Mucosa of rectum (tissue), 2 donors: ENCODE results near the gene VPS13D.

Experiments used
- H3K27ac ChIP-seq, 2 donors: one replicate each; pipeline ENCODE4 v1.7.0; 2013; ENCODE audit warnings: inconsistent platforms in 2 of 2, low read depth in 2 of 2, low read length in 2 of 2
- H3K27me3 ChIP-seq, 2 donors: one replicate each; pipeline ENCODE4 v1.7.0; 2013; ENCODE audit warnings: low read length in 2 of 2; ENCODE audit not compliant: control insufficient read depth in 2 of 2, insufficient read depth in 2 of 2
- H3K36me3 ChIP-seq, 2 donors: one replicate each; pipeline ENCODE4 v1.7.0; 2013; ENCODE audit warnings: low read length in 2 of 2; ENCODE audit not compliant: control insufficient read depth in 2 of 2, insufficient read depth in 2 of 2
- H3K4me1 ChIP-seq, 2 donors: one replicate each; pipeline ENCODE4 v1.7.0; 2013; ENCODE audit warnings: low read length in 2 of 2, mild to moderate bottlenecking in 1 of 2; ENCODE audit not compliant: control insufficient read depth in 2 of 2, insufficient read depth in 2 of 2
- H3K4me3 ChIP-seq, 2 donors: one replicate each; pipeline ENCODE4 v1.7.0; 2013; ENCODE audit warnings: low read length in 2 of 2
- H3K9ac ChIP-seq, 2 donors: one replicate each; pipeline ENCODE4 v1.7.0; 2013; ENCODE audit warnings: low read length in 2 of 2, low read depth in 1 of 2, mild to moderate bottlenecking in 1 of 2
- H3K9me3 ChIP-seq, 2 donors: one replicate each; pipeline ENCODE4 v1.7.0; 2013; ENCODE audit warnings: low read length in 2 of 2; ENCODE audit not compliant: control insufficient read depth in 2 of 2
- donor health status: healthy.
- donor health status: Normal muscosa, but diverticular disease.

The VPS13D gene

GRCh38 chr1:12485231-12486058 lies 255.6 kb downstream of the VPS13D start:
- H3K9me3 ChIP-seq = no peaks in the 10 kb centered on the region
- H3K36me3 ChIP-seq = peaks cover 11 to 15% of the 10 kb centered on the region in 2 donors
- no peaks in the 10 kb centered on the region for H3K27me3 ChIP-seq
- H3K27ac ChIP-seq = no peak overlapping the region
- no peak overlapping the region for H3K9ac ChIP-seq
- peaks cover 7 to 13% of the 10 kb centered on the region in 2 donors for H3K4me1 ChIP-seq
- H3K4me3 ChIP-seq = no peak overlapping the region

DNA sequence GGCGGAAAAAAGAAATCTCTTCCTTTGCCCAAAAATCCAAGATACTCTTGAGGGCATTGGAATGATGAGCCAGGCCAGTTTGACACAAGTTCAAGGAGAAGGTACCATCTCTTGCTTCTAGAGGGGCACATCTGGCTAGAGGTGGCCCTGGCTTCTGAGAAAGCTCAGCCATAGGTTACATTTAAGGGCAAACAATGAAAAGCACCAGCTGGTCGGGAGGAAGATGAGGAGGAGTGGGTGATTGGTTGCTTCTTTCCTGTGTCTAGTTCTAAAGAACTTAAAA lies 256.2 kb downstream of the VPS13D start:
- Histone ChIP-seq H3K27me3 (no peaks in the 10 kb centered on the region), H3K9me3 (no peaks in the 10 kb centered on the region), H3K4me3 (no peak overlapping the region), H3K4me1 (peaks cover 3 to 8% of the 10 kb centered on the region in 2 donors), H3K36me3 (peaks cover 11 to 20% of the 10 kb centered on the region in 2 donors), H3K27ac (no peak overlapping the region), H3K9ac (no peak overlapping the region)

DNA sequence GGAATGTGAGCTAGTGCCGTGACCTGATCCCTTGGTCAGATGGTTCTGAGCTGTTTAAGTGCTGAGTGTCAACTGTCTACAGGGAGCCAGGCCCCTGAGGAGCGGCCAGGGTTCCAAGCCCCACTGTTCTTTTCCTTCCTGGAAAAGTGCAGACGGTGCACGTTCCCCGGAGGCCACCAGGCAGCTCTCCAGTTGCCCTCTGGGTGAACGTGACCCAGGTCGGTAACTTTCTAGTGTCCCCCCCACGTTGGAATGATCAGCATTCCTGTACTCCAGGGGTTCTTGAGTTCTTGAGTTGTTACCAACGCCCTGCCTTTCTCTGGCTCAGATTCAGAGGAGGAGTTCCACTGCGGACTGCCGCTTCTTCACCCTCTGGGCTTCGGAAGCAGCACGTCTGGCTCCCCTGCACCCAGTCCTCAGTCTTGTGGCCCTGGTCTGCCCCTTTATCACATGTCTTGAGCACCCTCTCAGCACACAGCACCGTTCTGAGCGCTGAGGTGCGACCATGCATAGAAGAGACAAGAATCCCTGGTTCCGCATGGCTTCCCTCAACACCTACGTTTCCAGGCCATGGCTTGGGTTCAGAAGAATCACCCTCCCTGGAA lies 256.7 kb downstream of the VPS13D start:
- no peak overlapping the region for H3K9ac ChIP-seq
- H3K4me3 ChIP-seq = no peak overlapping the region
- H3K27ac ChIP-seq = no peak overlapping the region
- H3K4me1 ChIP-seq = peaks cover 0 to 3% of the 10 kb centered on the region in 2 donors
- H3K36me3 ChIP-seq = peaks cover 11 to 20% of the 10 kb centered on the region in 2 donors
- no peaks in the 10 kb centered on the region for H3K27me3 ChIP-seq
- no peaks in the 10 kb centered on the region for H3K9me3 ChIP-seq

- Histone ChIP-seq H3K27ac (no peak overlapping the region), H3K36me3 (peaks cover 16% of the 10 kb centered on the region in 2 donors), H3K4me1 (no peaks in the 10 kb centered on the region), H3K27me3 (no peaks in the 10 kb centered on the region), H3K4me3 (no peak overlapping the region), H3K9me3 (no peaks in the 10 kb centered on the region), H3K9ac (no peak overlapping the region)
Observed at GRCh38 chr1:12487520-12487919, 257.7 kb downstream of the VPS13D start.

DNA sequence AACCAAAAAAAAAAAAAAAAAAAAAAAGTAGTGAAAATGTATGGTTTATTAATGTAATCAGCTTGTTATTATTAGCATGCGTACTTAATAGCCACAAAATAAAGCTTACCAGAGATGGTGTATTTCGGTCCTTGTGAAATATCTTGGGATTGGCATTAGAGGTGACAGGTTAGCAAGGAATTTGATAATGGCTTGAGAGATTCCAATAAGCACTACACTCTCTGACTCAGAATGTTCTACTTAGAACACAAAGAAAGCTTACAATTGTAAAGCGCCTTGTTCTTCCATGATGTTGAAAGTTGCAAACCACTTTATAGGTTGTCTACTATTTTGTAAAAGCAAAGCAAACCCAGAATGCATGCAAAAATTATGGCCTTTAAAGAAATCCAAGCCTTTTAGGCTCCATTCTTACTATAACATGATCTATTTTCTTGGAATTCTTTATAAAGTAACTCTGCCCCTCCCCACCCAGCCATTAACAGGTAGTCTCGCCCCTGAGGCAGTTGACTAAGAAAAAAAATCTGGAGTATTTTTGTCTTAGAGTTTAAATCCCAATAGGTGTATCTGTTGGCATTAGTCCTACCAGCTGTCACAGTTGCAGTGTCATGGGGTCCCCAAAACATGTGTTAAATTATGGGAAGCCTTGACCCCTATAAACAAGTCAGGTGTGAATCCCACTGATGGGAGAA lies 259.0 kb downstream of the VPS13D start:
- Histone ChIP-seq H3K27me3 (no peaks in the 10 kb centered on the region), H3K9ac (no peak overlapping the region), H3K9me3 (no peaks in the 10 kb centered on the region), H3K27ac (no peak overlapping the region), H3K4me1 (no peaks in the 10 kb centered on the region), H3K36me3 (peaks cover 16 to 20% of the 10 kb centered on the region in 2 donors), H3K4me3 (no peak overlapping the region)

GRCh38 chr1:12490532-12491142 lies 260.8 kb downstream of the VPS13D start:
- H3K27ac ChIP-seq = no peak overlapping the region
- H3K27me3 ChIP-seq = no peaks in the 10 kb centered on the region
- H3K36me3 ChIP-seq = peaks cover 16 to 17% of the 10 kb centered on the region in 2 donors
- H3K4me3 ChIP-seq = no peak overlapping the region
- no peak overlapping the region for H3K9ac ChIP-seq
- no peaks in the 10 kb centered on the region for H3K4me1 ChIP-seq
- H3K9me3 ChIP-seq = no peaks in the 10 kb centered on the region

GRCh38 chr1:12491656-12492055 lies 261.8 kb downstream of the VPS13D start:
- Histone ChIP-seq H3K36me3 (peaks cover 12 to 13% of the 10 kb centered on the region in 2 donors), H3K9me3 (no peaks in the 10 kb centered on the region), H3K4me1 (no peaks in the 10 kb centered on the region), H3K9ac (no peak overlapping the region), H3K4me3 (no peak overlapping the region), H3K27ac (no peak overlapping the region), H3K27me3 (no peaks in the 10 kb centered on the region)

DNA sequence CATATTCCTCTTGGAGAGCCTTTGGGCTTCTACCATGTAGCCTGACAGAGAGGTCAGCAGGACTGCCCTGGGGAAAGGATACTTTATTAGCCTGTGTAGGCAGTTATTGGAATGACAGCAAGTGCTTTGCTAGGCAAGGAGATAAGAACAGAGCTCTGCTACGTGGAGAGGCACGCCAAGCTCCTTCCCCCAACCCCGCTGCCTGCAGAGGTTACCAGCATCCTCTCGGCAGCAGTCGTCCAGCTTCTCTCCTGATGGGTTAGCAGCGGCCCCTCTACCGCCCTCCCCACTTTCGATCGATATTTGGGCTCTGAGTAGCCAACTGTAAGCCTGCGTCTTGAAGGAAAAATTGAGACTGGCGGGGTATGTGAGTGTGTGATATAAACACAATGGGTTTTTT lies 265.9 kb downstream of the VPS13D start:
- Histone ChIP-seq H3K36me3 (peaks cover 13 to 19% of the 10 kb centered on the region in 2 donors), H3K27ac (no peak overlapping the region), H3K9me3 (no peaks in the 10 kb centered on the region), H3K9ac (no peak overlapping the region), H3K4me3 (no peak overlapping the region), H3K27me3 (no peaks in the 10 kb centered on the region), H3K4me1 (peaks cover 0 to 3% of the 10 kb centered on the region in 2 donors)

GRCh38 chr1:12496154-12496961 lies 266.5 kb downstream of the VPS13D start:
- H3K27ac ChIP-seq = no peak overlapping the region
- no peaks in the 10 kb centered on the region for H3K9me3 ChIP-seq
- no peak overlapping the region for H3K4me3 ChIP-seq
- H3K9ac ChIP-seq = no peak overlapping the region
- H3K4me1 ChIP-seq = peaks cover 0 to 3% of the 10 kb centered on the region in 2 donors
- H3K36me3 ChIP-seq = peaks cover 10 to 19% of the 10 kb centered on the region in 2 donors
- no peaks in the 10 kb centered on the region for H3K27me3 ChIP-seq
